HG02973 (cell line): ENCODE results near the gene ATP2B2.

Source experiments
- ATAC-seq: cut with Tn5 transposase; IDR thresholded peaks from one replicate; pipeline ENCODE4 v1.9.1; 2021; ENCODE audit warnings: moderate library complexity; ENCODE audit not compliant: unreplicated experiment

The ATP2B2 gene

DNA sequence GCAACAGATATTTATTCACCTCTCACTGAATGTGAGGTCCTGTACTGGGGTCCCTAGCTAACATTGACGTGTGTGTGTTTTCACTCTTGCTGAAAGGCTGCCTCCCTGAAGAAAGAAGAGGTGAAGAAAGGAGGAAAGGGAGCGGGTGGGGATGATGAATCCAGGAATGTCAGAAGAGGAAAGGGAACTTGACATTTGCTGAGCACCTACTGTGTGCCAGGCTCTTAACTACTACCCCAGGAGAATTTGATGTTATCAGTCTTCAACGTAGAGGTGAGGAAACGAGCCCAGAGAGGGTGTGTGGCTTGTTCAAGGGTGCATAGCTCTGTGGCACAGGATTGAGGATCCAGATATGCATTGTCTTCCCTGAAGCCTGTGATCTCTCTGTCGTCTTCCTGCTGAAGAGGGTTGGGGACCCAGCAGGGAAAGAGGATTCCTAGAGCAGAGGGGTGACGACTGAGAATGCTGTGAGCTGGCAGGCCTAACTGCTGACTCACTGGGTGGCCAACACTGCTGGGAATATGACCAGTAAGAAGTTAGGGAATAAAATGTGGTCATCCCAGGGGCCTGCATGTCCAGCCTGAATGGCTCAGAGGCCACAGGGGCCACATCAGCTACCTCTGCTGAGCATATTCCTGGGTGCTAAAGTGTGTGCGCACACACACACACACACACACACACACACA, 6.6 kb upstream of the ATP2B2 start:
- no peak for ATAC-seq

DNA sequence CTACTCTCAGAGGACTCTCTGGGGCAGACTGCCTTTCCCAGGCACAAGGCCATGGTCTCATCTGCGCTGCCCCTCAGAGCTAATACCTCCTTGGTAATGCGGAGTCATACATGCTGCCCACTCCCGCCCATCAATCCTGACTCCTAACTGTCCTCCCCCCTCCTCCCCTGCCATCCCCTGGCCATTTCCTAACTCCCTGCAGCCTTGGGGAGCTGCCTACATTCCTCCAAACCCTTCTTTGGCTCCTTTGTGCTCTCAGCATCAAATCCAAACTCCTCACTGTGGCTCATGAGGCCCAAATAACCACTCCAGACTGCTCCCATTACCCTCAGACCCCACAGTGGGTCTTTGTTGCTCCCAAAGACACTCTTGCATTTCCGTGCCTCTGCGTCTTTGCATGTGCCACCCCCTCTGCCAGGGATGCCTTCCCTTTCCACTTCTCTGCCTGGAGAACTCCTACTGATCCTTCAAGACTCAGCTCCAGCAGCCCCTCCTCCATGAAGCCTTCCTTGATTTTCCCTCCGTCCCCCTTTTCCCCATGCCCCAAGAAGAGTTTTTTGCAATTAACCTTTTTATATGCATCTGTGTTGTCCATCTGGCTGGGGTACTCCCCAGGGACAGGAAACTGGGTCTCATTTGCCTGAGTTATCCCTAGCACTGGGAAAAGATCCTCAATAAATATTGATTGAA, 5.5 kb upstream of the ATP2B2 start:
- no peak for ATAC-seq

DNA sequence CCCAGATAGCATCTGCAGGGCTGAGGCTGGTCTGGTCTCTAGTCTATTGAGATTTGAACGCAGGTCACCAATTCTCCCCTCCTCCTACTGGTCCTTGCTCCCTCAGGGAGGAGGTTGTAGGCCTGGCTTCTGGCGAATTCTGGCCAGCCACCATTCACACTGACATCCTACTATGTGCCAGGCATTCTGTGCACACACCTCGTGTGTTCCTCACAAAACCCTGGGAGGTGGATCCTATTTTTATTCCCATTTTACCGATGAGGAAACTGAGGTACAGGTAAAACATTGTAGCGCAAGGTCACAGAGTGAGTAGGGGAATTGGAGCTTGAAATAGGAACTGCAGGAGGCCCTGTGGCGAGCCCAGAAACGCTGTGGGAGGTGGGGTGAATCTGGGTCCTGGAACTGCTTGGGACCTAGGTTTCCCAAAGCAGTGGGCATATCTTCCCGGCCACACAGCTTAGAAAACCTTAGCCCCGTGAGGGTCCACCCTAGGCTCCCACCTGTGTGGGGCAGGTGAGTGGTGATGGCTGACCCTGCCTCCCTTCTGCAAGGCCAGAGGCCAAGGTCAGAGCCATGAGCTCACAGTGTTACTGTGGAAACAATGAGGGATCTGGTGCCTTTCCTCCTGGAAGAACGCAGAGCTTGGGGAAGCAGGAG, 4.8 kb upstream of the ATP2B2 start:
- no peak for ATAC-seq

DNA sequence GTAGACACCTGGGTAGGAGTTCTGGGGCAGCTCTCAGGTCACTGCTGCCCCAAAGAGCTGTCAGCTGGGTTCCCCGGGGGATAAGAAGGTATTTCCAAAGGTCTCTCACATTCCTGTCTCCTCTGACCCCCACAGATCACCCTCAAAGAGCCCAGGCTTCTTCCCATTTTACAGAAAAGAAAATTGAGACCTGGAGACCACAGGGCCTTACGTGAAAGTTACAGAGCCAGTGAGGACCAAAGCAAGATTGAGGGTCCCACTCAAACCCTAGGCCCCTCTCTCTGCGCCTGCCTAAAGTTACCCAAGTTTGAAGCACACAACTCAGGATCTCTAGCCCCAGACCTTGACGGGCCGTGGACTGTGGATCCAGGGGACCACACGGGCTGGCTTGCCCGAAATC, 3.9 kb upstream of the ATP2B2 start:
- no peak for ATAC-seq

DNA sequence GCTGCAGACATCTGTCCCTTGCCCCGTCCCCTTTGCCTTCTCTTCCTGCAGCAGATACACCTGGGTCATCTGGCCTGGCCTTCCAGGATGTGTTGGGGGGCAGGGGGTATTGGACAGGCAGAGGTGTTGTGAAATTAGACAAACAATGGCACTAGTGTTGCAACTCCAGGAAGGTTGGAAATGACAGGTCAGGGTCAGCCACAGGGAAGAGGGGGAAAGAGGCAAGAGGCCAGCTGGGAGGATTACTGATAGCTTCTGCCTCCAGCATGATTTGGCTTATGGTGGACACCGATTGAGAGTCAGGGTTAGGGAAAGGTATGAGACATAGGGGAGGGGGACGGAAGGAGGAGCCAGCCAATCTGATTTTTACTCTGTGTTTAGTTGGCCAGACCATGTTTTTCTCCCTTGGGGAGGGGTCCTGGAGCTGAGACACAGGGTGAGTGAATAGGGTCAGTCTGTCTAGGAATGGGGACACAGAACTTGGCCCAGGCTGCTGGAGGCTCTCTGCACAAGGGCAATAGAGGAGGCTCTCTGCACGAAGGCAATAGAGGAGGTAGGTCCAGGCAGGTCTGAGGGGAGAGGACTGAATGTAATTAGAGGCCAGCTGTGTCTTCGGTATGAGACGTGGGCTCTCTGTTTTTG, 3.4 kb upstream of the ATP2B2 start:
- no peak for ATAC-seq

DNA sequence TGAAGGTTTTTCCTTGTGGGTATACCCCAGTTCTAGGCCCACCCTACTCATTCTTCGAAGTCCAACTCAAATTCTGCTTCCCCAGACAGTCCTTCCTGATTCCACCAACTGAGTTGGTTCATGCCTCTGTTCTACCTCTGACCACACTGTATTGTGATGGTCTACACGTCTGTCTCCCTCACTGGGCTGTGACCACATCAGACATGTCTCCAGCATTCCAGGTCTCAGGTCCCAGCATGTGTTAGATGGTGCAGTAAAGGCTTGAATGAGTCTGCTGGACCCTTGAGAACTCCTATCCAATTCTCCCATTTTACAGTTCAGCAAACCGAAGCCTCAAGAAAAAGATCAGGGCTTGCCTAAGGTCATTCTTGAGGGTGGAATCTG, 2.8 kb upstream of the ATP2B2 start:
- no peak for ATAC-seq

DNA sequence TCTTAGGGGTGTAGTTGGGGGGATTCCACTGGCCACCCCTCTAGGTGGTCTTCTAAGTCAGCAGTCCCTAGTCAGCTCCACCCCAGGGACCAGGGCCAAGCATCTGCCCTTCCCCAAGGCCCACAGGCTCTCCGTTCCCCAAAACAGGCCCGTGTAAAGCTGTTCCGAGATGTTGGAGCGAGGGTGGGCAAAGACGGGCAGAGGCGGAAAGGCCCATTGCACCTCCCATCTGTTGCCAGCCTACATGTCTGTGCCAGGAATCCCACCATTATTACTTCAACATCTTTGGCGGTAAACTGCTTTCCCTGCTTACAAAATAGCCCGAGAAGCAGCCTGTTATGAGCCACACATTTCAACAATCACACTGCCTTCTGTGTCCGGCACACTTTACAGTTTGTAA, 1.9 kb upstream of the ATP2B2 start:
- ATAC-seq = no peak

DNA sequence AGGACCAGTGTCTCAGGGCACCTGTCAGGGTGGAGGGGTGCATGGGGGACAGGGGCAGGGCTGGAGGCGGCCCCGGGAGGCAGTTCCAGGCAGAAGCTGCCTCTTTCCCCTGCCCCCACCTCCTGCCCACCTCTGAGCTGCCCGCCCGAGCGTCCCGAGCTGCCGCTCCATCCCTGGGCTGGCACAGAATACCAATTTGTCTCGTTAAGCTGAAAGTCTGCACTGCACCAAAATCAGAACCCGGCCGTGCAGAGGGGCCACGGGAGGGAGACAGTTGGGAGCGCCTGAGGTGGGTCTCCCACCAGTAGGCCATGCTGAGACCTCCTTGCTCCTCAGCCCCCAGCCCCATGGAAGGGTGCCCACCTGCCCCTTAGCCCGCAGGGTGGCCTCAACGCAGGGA, 1.3 kb upstream of the ATP2B2 start:
- ATAC-seq = no peak

DNA sequence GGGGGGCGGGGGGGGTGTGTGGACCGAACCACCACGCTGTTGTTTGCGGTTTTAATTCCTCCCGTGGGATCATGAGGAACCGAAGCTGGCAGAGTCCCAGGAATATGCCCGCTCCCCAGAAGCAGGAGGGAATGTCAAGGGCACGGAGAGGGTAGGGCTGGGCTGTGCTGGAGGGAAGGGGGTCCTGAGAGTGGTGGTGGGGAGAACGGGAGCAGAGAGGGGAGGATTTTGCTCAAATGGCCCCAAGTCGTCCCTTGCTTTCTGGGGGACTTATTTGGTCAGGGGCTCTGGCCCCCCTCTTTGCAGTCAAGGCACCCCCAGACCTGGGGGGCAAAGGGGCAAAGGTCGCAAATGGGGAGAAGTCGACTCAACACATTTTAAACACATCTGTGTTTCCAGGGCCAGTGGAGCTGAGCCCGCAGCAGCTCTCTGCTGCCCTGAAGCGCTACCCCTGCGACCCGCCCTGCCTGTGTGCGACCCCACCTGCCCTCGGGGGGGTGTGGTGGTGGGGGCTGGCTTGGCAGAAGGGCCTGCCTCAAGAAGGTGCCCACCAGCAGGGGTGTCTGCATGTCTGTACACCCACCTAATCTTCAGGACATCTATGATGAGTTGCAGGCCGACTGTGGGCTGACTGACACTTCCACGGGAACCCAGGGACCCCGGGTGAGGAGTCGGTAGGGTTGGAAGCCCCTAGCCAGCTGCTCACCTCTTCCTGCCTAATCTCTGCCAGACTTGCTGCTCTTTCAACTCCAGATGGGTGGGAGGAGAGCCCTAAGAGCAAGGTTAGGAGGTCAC, 602 bp upstream of the ATP2B2 start:
- ATAC-seq = no peak

DNA sequence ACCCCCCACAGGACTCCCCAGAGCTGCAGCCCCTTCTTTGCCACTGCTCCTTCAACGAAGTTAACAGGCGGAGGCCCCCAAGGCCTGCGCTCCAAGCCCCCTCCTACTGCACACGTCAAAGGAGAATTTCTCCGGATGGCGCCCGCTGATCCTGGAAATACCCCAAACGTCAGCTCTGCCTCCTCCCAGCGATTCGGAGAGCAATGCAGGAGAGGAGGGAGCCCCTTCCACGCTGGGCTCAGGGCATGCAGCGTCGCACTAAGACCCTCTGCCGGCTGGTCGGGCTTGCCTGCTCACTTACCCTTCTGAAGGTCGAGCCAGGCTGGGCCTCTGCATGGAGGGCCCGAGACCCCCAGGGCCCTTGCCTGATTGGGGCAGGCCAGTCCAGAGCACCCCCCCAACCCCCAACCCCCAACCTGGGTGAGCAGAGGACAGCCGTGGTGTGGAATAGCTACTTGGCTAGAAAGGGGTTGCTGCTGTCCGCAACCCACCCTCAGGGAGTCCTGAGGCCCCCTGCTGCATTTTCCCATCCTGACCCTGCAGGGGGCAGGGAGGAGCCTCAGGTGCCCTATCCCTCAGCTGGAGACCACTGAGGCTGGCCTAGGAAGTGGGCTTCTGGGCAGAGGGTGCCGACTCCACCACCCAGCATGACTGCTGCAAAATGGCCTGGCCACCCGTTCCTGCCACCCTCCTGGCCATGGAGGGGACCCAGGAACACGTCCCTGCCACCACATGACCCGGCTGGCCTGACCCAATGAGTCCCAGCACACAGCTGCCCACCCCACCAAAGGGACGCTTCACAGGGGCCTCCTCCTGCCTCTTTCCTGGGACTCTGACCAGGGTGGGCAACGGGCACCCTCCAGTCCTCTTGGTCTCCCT, 976 bp downstream of the ATP2B2 start:
- ATAC-seq = no peak

DNA sequence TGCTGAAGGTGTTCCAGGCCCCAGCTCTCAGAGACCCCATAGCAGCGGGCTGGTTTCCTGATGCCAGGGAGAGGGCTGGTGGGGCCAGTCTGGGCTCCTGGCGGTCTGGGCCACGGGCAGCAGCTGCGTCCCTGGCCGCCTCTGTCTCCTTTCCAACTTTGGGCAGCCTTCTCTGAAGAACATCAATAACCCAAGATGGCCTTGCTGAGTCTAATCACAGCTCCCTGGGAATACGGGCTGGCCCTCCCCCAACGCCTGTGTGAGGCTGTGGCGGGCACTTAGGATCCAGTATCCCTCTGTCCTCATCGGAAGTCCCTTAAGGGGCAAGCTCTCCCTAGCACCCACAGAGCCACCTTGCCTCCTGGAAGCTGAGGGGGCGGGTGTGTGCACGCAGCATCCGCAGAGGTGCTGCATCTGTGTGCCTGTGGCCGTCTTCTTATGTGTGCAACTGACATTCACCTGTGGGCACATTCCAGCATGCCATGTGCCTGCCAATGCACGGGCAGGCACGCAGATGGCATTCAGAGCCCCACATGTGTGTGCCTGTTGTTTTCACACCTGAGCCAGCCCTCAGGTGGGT, 2.1 kb downstream of the ATP2B2 start:
- no peak for ATAC-seq

DNA sequence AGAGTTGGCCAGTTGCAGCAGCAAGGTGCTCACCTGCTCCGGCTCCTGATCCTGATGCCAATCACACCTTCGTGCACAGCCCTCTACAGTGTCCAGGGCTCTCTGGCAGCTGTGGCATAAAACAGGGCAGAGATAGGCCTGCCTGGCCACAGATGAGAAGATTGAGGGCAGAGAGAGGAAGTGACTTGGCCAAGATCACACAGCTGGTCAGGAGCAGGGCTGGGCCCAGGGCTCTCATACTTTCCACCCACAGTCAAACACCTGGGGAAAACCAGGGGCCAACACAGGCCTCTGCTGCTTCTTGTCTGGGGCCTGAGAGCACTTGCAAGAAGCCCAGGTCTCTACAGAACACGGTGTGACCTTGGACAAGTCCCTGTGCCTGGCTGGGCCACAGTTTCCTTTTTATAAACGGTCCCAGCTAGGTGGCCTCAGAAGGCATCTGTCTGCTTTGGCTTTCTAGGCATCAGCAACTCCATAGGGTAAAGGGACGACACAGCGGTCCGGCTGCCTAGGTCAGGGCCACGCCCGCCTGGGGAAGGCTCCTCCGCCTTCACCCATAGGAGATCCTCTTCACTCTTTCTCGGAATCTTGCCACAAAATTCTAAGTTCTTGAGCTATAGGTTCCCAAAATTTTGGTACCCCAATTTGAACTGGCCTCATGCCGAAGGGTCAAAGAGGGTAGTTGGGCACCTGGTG, 3.1 kb downstream of the ATP2B2 start:
- no peak for ATAC-seq

DNA sequence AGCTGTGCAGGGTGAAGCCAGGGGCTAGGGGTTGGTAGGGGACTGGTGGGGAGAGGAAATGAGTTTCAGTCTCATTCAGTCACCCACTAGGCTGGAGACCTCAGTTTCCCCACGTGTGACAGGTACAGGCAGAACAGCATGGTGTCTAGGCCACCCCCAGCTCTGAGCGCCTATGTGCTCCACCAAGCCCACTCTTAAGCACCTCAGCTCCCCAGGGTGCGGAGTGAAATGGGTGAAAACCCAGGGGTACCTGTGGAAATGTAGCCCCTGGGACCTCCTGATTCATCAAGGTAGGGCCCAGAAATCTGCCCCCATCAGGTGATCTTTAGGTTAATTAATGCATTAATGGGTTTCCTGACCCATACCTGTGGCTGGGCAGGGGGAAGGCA, 3.7 kb downstream of the ATP2B2 start:
- no peak for ATAC-seq

DNA sequence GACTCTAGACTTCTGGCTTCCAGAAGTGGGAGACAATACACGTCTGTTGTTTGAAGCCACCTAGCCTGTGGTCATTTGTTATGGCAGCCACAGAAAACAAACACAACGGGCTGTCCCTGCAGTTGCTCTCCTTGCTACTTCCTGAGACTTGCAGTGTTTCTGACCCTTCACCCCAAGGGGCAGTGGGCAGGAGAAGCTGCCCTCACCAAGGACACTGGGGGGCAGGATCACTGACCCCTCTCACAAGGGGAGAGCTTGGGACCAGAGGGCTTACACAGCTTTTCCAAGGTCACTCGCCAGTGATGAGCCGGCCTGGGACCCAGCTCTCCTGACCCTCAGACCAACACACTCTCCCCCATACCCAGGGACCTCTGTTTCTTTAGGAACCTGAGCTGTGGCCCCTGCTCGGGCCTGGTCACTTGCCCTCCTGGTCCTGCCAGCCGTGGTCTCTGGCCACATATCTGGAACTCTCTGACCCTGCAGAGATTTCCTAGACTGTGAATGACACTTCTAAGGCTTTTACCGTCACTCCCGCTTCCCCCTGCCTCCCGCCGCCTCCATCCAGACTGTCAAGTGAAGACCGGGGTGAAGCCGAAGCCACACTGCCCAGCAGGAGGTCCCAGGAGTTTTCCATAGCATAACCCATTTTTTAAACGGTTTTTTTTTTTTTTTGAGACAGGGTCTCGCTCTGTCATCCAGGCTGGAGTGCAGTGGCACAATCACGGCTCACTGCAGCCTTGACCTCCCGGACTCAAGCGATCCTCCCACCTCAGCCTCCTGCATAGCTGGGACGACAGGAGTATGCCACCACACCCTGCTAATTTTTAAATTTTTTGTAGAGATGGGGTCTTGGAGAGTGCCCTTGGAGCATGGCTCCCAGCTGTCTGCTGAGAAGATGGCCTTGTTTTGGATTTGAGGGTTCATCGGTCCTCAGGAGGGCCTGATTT, 4.4 kb downstream of the ATP2B2 start:
- no peak for ATAC-seq

DNA sequence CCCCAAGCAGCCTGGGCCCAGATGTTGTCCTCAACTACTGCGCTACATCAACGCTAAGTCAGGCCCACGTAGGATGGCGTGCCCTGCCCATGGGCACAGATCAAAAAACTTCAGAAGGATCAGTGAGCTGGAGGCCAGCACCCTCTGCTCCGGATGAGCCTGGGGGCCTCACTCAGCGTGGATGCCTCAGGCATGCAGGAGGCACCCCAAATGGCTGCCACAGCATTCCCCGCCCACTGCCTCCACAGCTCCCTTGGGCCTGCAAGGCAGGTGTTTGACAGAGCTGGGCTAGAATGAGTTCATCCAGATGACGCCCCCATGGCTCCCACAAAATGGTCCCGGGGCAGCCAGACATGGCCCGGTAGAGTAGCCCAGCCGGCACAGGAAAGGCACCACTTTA, 7.1 kb downstream of the ATP2B2 start:
- ATAC-seq = no peak

DNA sequence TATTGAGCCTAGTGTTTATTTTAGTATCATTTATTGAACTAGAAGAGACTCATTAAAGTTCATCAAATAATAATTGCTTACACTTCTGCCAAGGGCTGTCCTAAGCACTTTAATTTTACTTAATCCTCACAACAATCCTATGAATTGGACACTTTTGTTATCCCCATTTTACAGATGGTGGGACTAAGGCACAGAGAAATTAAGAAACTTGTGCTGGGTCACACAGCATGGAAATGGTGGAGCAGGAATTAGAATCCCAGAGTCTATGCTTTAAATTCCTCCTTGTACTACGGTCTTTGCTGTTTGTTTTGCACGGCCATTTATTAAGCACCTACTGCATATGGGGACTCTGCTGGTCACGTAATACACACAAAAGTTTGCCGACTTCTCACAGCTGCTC, 7.9 kb downstream of the ATP2B2 start:
- no peak for ATAC-seq

DNA sequence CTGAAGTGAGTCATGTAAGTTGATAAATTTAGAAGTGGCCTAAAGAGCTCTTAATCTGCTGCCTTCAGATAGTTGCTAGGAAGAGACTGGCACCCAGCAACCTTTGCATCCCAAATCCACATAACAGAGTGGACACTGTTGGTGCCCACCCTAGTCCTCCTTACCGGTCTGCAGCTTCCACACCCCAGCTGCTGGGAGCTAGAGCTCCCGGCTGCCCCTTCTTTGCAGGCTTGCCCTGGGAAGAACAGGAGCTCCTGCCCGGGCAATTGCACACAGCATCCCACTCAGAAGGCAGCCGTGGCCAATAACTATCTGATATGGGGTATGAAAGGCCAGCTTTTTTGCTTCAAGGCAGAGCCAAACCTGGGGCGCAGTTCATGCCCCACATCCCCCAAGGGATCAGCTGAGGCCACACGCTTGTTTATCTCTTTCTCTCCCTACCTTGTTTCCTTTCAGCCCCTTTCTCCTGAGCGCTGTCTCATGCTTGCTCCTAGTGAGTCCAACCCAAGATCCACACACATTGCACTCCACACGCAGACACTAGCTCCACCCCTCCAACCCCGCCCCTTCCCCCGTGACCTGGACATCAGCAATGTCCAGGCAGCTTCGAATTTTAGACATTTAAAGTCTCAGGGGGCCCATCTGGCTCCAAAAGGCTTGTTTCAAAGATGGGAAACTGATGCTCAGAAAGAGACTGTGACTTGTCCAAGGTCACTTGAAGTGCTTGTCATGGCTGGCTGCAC, 9.1 kb downstream of the ATP2B2 start:
- ATAC-seq = no peak
